Activated CD4-positive, CD25-positive, alpha-beta regulatory T cell (primary cell): ENCODE measurements around the gene SUMO1.

Experiments
- DNase-seq, 4 experiments: peaks; one replicate each; lab custom pipeline; 2025; lab: John Stamatoyannopoulos, UW

Gene SUMO1

DNA sequence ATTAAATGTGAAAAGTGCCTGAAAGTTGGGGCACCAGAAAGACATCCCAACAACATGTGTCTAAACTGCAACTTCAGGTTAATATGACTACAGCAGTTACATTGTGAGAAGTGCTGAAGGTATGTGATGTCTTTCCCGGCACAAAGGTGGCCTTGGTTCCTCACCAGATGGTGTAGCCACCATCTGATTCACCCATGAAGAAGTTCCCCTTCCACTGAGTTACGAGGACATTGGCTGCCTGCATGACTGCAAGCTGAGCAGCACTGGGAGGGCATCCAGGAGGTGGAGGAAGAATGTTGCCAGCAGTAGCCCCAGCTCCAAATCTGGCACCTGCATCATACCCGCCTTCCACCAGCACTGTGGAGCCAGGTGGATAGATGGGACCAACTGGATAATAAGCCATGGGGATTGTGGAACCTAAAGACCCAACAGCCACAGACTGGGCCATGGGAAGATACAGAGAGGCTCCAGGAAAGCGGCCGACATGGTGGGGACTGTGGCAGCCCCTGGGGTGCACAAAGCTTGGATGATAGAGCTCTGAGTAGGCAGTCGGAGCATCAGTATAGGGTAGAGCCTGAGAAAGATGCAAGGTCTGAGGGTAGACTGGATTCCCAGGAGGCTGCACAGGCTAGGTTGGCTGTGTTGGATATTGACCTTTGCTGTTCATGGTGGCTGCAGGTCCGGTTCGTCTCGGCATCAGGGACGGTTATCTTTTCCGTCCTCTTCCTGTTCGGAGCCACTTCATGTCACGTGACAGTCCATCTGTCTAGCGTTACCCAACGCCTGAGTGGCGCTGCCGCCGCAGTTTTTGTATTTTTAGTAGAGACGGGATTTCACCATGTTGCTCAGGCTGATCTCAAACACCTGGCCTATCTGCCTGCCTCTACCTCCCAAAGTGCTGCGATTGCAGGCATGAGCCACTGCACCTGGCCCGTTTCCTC lies 36.9 kb downstream of the SUMO1 start:
- no peak for DNase-seq

DNA sequence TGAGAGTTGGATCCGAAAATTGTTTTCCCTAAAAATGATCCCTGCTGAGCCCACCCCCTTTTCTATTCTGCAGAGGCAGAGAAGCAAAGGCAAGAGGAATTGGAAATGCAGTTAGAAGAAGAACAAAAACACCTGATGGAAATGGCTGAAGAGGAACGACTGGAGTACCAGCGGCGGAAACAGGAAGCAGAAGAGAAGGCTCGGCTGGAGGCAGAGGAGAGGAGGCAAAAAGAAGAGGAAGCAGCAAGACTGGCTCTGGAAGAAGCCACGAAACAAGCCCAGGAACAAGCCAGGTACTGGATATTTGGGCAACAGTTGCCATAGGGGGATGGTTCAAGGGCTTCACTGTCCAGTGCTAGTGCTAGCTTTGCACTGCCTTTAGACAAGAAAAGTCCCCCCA lies 41.7 kb downstream of the SUMO1 start:
- no peak for DNase-seq

DNA sequence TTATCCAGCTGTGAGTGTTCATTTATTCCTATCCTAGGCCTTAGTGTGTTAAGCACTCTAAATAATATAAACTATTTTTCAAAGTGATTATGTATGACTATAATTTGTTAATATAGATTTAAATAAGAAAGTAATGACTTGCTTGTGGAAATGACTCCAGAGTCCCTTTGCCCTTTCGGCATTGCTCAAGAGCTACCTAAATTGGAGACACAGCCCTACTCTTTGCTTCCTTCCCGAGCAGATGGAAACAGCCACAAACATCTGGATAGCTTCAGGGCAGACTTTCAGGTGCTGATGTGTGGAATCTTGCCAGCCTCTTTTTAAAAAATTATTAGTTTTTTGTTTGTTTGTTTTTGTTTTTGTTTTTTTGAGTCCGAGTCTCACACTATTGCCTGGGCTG lies 44.0 kb downstream of the SUMO1 start:
- no peak for DNase-seq

DNA sequence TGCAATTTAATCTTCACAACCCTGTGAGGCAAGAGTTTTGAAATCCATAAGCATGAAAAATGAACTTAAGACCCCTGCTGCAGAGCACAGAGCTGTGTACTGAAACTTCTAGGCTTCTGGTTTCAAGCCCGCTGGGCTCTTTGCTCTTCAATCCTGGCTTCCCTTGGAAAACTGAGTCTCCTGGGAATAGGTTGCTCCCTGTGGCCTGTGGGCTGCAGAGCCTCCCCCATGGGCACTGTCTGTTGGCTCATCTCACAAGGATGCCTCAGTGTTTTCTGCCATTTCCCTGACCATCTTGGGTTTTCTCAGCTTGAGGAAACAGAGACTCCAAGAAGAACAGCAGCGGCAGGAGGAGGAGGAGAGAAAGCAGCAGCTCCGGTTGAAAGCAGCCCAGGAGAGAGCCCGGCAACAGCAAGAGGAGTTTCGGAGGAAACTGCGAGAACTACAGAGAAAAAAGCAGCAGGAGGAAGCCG lies 44.5 kb downstream of the SUMO1 start:
- DNase-seq: no peak

DNA sequence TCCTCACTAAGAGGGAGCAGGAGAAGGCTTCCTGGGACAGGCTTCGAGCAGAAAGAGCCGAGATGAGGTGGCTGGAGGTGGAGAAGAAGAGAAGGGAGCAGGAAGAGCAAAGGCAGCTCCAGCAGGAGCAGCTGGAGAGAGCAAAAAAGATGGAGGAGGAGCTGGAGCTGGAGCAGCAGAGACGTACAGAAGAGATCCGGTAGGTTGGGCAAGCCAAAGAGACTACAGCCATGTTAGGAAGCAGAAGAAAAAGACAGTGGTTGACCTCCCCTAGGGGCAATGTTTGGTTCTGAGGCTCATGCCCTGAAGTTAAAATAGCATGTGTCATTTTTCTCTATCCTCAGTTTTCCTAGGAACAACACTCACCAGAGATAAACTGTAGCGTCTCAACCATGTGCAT lies 45.1 kb downstream of the SUMO1 start:
- no peak for DNase-seq

DNA sequence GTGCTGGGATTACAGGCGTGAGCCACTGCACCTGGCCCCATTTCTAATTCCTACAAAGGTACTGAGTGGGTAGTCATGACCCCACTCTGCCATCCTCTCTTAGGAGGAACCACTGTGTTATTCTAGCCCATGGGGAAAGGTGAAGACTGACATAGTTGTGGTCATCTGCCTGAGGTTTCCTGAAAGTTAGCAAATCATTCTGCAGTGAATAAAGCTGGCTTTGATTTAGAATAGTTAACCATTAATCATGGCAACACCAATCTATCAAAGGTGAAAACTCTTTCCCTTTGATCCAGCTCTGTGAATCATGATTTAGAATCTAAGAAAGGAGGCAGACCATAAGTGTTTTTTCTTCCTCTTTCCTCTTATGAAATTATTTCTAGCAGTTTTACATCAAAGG lies 50.8 kb downstream of the SUMO1 start:
- DNase-seq: no peak

DNA sequence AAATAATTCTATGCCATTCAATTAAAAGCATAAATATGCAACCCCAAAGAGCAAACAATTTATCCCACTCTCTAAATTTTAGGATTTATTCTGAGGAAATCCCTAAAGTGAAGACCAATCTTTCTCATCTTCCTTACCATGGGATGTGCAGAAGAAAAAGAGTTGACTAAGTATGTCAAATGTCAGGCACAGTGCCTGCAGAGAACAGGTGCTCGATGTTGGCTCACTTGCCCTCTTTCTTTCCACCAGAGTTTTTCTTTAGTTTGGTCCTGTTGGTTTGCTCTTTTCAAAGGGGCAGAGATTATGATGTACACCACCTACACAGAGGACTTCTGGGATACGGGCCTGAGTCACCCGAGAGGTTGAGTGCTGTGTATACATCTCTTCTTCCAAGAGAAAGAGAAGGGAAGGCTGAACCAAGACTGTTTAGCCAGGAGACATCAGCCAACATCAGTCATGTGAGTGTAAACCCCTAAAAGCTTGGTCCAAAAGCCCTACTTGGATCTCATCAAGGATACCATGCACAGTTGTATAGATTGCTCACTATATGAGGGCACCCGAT lies 51.7 kb downstream of the SUMO1 start:
- no peak for DNase-seq

DNA sequence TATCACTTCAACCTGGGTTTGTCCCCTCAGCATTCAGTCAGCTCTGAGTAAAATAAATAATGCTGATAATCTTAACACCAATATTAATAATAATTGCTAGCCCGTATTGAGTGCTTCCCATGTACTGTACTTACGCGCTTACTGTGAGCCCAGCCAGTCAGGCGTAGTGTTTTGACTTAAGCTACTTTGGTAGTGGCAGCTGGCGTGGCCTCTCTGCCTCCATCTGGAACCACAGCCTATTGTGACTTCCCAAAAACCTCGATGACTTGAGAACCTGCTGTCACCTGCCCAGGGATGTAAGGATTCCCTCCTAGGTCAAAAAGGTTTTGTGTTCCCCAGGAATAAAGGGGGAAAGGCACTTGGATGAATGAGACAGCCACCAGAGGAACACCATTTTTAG lies 53.2 kb downstream of the SUMO1 start:
- DNase-seq: no peak

DNA sequence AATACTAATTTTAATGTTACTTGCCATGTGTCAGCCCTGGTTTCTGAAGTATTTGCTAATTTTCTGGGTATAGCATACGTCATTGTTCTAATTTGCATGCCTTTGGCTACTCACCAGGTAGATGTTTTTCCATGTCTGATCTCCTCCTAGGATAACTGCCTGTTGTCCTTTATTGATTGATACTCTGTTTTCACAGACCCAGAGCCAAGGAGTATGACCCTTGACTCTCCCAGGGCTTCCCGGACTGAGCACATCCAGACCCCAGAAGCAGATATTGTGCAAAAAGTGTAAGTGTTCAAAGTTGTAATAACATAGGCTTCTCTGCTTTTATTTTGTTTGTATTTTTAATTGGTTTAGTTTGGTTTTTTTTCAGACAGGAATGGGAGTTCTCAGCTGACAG lies 53.8 kb downstream of the SUMO1 start:
- DNase-seq: no peak

DNA sequence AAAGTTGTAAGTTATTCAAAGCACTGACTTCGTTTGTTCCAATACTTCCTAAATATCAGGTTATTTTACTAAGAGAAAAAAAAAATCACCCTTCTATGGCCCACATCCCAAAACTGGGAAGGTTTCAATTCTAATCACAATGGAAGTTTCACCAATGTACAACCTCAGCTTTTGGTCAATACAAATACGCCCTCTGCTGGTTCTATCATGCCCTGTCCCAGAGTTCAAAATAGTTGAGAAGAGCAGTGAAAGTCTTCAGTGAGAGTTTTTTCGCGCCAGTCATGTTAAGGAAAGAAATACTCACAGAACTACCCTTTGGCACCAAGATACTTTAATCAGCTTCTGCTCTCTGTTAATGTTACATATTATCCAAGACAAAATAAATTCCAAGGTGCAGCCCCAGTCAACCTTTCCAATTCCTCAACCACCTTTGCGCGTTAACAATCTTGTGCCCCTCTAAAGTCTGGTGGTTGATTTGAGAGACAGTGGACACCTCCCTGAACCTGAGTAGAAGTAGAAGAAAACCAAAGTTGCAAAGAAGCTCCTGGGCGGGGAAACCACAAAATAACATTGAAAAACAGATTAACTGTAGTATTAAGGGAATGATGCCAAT lies 59.9 kb downstream of the SUMO1 start:
- DNase-seq: peak; percentile 5 to 21 (median 12)

DNA sequence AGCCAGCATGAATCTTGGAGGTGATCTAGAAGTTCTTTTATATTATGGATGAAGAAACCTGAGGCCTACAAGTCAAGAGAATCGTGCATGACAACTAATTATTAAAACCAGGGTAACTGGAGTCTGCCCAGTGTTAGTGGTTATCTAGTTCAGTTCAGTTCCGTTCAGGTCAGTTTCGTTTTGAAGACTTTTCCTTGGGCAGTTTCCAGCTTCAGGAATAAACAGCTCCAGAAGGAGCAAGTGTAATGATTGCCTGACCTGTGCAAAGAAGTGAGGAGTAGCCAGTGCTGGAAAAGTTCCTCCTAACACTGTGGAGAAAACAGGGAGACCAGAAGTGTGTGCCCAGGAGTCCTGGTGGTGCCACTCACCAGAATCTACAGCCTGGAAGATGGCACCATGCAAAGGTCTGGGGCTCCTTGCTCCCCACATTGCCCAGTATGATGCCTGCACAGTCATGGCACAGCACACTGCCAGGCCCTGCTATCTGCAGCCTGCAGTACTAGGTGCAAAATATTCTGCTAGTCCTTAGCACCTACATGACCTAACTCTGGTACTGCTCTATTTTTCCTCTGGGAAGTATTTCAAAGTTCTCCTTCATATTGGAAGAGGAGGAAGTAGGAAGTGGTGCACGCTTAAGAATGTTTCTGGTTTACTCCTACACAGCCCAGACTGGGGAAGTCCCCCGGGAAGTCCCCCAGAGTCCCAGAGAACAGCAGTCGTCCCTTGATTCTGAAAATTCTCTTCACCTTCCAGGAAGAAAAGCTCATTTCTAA lies 65.8 kb downstream of the SUMO1 start:
- peak in 1 of 4 experiments; percentile 6 for DNase-seq

DNA sequence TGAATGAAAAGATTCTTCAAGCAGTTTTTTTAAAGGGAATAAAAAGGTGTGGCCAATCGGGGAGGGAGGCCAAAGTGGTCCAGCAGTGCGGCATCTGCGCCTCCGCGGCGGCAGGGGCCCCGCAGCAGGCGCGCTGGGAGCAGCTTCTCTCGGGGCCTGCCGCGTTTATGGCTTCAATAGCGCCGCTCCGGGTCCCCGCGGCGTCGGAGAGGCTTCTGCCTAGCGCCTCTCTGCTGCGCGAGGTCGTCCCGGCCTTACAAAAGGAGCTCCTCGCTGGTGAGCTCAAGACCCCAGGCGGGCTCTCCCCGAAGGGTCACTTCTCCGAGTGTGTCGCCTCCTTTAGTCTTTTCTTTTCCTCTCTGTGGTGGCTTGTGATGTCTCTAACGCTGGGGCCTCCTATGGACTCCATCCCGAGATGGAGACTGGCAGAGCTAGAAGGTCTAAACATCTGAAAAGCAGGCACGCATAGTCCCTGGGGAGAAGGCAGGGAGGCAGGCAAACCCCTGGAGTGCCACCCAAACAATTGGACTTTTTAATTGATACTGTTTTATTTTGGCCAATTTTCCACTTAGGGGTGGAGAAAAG lies 67.1 kb downstream of the SUMO1 start:
- no peak for DNase-seq

DNA sequence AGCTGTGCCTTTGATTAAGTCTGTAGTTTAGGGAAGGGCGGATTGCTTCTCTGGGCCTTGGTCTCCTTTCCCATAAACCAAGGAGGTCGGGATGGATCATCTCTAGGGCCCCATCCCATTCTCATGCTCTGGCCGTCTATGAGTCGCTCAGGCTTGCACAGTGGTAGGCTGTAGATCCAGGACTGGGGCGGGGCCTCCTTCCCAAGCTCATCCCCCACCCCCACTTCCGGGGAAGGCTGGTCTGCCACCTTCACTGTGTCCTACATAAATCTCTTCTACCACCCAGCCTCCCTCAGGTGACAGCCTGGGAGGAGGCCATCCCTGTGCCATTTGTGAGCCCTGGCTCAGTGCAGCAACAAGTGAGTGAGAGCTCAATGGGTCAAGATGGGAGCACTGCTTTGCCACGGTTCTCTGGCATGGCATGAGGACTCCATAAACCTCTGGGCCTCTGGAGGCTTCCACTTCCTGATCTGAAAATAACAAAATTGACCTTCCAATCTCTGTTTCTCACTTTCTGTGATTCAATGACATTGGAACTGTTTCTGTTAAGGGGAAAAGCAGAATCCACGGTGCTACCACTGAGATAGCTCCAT lies 68.5 kb downstream of the SUMO1 start:
- no peak for DNase-seq

DNA sequence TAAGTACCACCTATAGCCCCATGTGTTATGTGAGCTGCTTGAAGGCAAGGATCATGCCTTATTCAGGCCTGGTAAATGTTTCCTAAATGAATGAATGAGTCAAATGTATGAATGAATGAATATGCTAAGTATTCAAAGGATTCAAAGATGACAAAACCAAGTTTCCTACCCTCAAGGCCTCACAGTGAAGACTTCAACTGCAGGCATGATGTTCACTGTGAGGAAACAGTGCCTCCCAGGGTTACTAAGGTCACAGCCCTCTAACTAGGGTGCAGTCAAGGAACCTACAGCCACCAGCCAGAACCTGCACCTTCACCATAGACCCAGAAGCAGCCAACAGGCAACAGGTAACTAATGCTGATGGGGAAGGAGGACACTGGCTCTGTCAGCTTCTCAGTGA lies 69.3 kb downstream of the SUMO1 start:
- no peak for DNase-seq

DNA sequence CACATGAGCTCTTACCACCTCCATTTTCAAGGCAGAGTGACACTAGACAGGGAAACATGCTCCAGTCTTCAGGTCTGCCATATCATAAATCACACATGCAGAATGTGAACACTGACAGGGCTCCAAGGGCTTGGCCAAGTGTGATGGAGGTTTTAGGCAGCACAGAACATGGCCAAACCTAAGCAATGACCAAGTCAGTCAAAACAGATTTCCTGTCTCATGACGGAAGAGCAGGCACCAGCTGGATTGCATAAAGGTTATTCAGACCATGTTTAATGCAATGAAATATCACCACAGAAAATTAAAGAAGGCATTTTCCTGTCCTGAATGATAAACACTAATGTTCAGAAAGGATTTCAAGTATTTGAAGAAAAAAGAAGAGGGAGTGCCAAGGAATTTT lies 72.5 kb downstream of the SUMO1 start:
- DNase-seq: no peak

DNA sequence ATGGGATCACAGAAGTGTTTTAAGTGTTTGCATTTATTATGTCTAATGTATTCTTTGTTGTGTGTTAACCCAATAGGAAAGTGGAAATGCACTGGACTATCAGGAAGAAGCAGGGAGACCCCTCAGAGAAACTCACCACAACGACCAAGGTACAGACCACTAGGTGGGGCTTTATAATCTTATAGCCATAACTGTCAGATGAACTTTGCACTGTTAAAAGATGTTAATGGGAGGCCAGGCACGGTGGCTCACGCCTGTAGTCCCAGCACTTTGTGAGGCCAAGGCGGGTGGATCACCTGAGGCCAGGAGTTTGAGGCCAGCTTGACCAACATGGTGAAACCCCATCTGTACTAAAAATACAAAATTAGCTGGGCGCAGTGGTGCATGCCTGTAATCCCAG lies 73.2 kb downstream of the SUMO1 start:
- DNase-seq: no peak

DNA sequence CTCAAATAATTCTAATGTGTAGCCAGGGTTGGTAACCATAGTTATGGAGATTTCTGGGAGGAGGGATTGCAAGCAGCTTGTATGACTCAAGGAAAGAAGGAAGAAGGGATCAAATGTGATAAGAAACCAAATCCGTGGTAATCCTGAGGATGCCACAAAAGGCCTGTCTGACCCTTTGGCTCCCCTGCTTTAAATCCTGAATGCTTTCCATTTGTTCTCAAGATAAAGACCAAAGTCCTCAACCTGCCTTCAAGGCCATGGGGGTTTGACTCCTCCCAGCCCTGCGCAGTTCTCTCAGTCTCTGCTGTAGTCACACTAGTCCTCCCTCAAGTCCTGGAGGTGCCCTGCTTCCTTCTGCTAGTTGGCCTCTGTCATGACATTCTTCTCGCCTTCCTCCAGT lies 74.0 kb downstream of the SUMO1 start:
- no peak for DNase-seq

DNA sequence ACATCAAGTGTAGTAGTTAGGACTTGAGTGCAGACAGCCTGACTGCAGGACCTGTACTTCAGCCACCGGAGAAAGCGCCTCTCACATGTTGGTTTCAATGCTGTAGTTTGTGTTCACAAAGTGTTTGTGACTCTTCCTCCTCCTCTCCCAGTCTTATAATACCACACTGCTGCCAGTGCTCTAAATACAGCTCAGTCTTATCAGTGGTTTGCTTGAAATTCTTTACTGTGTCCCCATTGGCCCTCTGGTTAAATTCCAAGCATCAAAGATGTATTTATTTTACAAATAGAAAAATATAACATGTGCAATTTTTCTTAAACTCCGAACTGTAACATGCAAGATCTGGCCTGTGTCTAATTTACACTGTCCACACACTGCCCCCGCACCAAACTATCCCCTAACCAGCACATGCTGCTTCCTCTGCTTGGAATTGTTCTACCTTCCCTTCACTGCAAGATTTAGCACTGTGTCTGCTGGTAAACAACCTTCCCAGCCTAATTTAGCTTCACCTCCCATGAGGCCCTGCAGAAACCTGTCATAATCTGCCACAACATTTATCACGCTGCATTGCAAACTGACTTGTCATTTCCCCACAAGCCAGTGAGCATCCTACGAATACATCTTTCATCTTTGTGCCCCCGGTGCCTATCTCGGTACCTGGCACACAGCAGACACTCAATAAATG lies 77.1 kb downstream of the SUMO1 start:
- no peak for DNase-seq

DNA sequence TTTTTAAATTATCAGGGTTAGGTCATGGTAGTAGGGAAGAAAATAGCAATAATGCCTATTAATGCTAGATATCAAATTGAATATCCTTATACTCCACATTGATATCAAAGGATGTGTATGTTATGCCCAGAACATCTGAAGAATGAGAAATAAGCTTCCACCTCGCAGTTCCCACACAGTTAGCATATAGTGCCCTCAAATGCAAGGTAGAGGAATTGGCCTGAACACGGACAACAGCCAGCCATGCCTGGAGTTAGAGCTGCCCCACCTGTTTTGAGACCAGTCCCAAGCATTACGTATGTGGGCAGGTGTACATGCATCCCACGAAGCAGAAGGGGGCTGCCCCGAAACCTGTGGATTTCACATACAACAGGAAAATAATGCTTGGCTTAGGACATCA lies 79.6 kb downstream of the SUMO1 start:
- no peak for DNase-seq

DNA sequence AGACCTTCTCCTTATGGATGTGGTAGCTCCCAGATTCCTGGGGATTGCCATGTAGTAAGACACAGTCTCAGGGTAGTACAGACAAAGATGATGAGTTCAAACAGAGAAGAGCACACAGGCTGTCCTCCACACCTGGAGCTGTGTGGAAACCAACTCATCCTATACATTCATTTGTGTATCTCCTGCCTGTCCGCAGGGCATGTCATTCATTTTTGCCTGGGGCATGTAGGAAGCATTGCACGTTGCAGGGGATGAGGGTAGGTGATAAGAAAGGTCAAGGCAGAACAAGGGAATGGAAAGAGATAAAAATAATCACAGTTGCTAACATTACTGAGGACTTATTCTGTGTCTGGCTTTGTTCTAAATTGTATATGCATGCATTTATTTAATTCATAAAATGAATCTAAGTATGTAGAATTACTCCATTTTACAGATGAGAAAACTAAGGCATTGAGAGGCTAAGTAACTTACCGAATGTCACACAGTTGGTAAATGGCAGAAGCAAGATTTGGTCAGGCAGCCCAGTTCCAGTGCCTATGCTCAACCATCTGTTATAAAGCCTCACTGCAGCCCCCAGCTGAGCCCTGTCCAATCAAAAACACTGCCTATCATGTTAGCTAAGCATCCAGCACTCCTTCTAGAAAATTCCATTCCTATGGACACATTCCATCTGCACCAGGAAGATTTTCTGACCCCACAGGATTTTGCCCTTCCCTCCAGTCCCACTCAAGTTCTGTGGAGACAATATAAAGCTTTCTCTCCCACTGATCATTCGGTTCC lies 81.0 kb downstream of the SUMO1 start:
- no peak for DNase-seq
